Measurements from ENCODE around the gene MYO15B.

MYO15B gene

GRCh38 chr17:75647061-75647460 lies 59.5 kb downstream of the MYO15B start:
- peaks cover 49% of the 10 kb centered on the region for H3K36me3 ChIP-seq
- no peak for TF ChIP-seq CTCF (IDR thresholded peaks at IDR 0.05; ENCODE audit: low read depth, low read length)
- H3K27ac ChIP-seq = no peak overlapping the region
- H3K4me3 ChIP-seq (ENCODE audit: low read depth, low read length) = no peak overlapping the region
- no peaks in the 10 kb centered on the region for H3K27me3 ChIP-seq (ENCODE audit: insufficient read depth, low read depth, severe bottlenecking)
- DNase-seq = no peak
- H3K9me3 ChIP-seq (ENCODE audit: severe bottlenecking) = no peaks in the 10 kb centered on the region

- no peak overlapping the region for H3K27ac ChIP-seq
- DNase-seq = no peak
- H3K9me3 ChIP-seq (ENCODE audit: severe bottlenecking) = no peaks in the 10 kb centered on the region
- H3K4me3 ChIP-seq (ENCODE audit: low read depth, low read length) = no peak overlapping the region
- H3K36me3 ChIP-seq = peaks cover 58% of the 10 kb centered on the region
- no peaks in the 10 kb centered on the region for H3K27me3 ChIP-seq (ENCODE audit: insufficient read depth, low read depth, severe bottlenecking)
- TF ChIP-seq CTCF (IDR thresholded peaks at IDR 0.05; ENCODE audit: low read depth, low read length) = no peak
Observed at GRCh38 chr17:75647921-75648320, 60.3 kb downstream of the MYO15B start.

GRCh38 chr17:75649687-75650086 lies 62.1 kb downstream of the MYO15B start:
- H3K9me3 ChIP-seq (ENCODE audit: severe bottlenecking) = no peaks in the 10 kb centered on the region
- H3K36me3 ChIP-seq = peaks cover 58% of the 10 kb centered on the region
- TF ChIP-seq CTCF (IDR thresholded peaks at IDR 0.05; ENCODE audit: low read depth, low read length) = no peak
- H3K27me3 ChIP-seq (ENCODE audit: insufficient read depth, low read depth, severe bottlenecking) = no peaks in the 10 kb centered on the region
- no peak for DNase-seq
- no peak overlapping the region for H3K27ac ChIP-seq
- no peak overlapping the region for H3K4me3 ChIP-seq (ENCODE audit: low read depth, low read length)

- no peak overlapping the region for H3K27ac ChIP-seq
- H3K4me3 ChIP-seq (ENCODE audit: low read depth, low read length) = no peak overlapping the region
- no peaks in the 10 kb centered on the region for H3K27me3 ChIP-seq (ENCODE audit: insufficient read depth, low read depth, severe bottlenecking)
- TF ChIP-seq CTCF (IDR thresholded peaks at IDR 0.05; ENCODE audit: low read depth, low read length) = no peak
- no peak for DNase-seq
- no peaks in the 10 kb centered on the region for H3K9me3 ChIP-seq (ENCODE audit: severe bottlenecking)
- H3K36me3 ChIP-seq = peaks cover 57% of the 10 kb centered on the region
Observed at GRCh38 chr17:75650874-75651273, 63.3 kb downstream of the MYO15B start.

GRCh38 chr17:75652341-75652740 lies 64.7 kb downstream of the MYO15B start:
- no peak for TF ChIP-seq CTCF (IDR thresholded peaks at IDR 0.05; ENCODE audit: low read depth, low read length)
- Histone ChIP-seq H3K4me3 (ENCODE audit: low read depth, low read length) (no peak overlapping the region), H3K36me3 (peaks cover 66% of the 10 kb centered on the region), H3K27me3 (ENCODE audit: insufficient read depth, low read depth, severe bottlenecking) (no peaks in the 10 kb centered on the region), H3K27ac (no peak overlapping the region), H3K9me3 (ENCODE audit: severe bottlenecking) (no peaks in the 10 kb centered on the region)
- no peak for DNase-seq

- peak; percentile 69 for DNase-seq
- Histone ChIP-seq H3K4me3 (ENCODE audit: low read depth, low read length) (no peak overlapping the region), H3K27me3 (ENCODE audit: insufficient read depth, low read depth, severe bottlenecking) (no peaks in the 10 kb centered on the region), H3K27ac (no peak overlapping the region), H3K36me3 (peaks cover 69% of the 10 kb centered on the region), H3K9me3 (ENCODE audit: severe bottlenecking) (no peaks in the 10 kb centered on the region)
- peak; percentile 99 for TF ChIP-seq CTCF (IDR thresholded peaks at IDR 0.05; ENCODE audit: low read depth, low read length)
Observed at GRCh38 chr17:75652934-75653549, 65.4 kb downstream of the MYO15B start.

All from WERI-Rb-1 (cell line).